Mammary epithelial cell (primary cell): ENCODE measurements around the gene TOP2B.

Experiments used
- EZH2 ChIP-seq: IDR thresholded peaks from 2 replicates; pipeline ENCODE4 v1.6.1; 2012; ENCODE audit warnings: low read length, inconsistent platforms, borderline replicate concordance
- TF ChIP-seq, protein P1 (sequence below), 2 donors: IDR thresholded peaks in 1 of 2; conservative IDR thresholded peaks in 1 of 2; 2 replicates each; pipeline ENCODE4 v1.5.1; 2011 to 2012; ENCODE audit warnings: inconsistent platforms in 2 of 2, low read length in 2 of 2, mild to moderate bottlenecking in 2 of 2, control low read depth in 1 of 2, low read depth in 1 of 2; ENCODE audit not compliant: insufficient read depth in 1 of 2; ENCODE audit errors: extremely low read depth in 1 of 2

DNA sequence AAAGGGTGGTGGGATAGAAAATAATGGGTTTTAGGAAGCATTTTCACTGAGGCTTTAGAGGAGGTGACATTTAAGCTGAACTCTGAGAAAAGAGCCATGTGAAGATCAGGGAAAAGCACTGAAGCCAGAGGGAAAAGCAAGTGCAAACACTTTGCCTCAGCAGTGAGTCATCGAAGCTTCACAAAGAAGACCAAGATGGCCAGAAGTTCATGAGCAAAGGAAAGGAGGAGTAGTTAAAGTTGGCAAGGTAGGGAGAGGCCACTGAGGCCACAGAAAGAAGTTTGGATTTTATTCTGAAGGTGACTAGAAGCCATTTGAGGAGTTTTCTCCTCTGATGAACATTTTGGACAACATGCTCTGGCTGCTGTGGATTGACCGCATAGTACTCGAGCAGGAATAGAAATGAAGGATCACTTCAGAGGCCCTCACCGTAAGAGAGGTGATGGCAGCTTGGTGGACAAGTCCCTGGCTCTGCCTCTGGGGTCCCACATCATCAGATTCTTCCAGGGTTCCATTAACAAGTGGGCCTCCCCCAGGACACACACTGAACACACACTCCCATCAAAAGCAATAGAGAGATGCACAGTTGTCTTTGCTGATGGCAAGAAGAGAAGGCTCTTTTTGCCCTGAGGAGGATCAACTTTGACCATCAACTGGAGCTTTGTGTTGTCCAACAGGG, 75.5 kb downstream of the TOP2B start:
- TF ChIP-seq, protein P1, sequence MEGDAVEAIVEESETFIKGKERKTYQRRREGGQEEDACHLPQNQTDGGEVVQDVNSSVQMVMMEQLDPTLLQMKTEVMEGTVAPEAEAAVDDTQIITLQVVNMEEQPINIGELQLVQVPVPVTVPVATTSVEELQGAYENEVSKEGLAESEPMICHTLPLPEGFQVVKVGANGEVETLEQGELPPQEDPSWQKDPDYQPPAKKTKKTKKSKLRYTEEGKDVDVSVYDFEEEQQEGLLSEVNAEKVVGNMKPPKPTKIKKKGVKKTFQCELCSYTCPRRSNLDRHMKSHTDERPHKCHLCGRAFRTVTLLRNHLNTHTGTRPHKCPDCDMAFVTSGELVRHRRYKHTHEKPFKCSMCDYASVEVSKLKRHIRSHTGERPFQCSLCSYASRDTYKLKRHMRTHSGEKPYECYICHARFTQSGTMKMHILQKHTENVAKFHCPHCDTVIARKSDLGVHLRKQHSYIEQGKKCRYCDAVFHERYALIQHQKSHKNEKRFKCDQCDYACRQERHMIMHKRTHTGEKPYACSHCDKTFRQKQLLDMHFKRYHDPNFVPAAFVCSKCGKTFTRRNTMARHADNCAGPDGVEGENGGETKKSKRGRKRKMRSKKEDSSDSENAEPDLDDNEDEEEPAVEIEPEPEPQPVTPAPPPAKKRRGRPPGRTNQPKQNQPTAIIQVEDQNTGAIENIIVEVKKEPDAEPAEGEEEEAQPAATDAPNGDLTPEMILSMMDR (conservative IDR thresholded peaks at IDR 0.05 in 1 of 2, IDR thresholded peaks at IDR 0.05 in 1 of 2; ENCODE audit: extremely low read depth in 1 of 2, insufficient read depth in 1 of 2, low read depth in 1 of 2, low read length in 2 of 2), result no peak
- no peak for TF ChIP-seq EZH2
